ENCODE data around the gene PUS7L.
"Not testable (repeated sequence)": the region's sequence is repeated elsewhere in the genome, so short reads cannot be mapped to it uniquely, and the experiment has no call there.

Gene PUS7L

GRCh38 chr12:43758728-43759563, at the start of gene PUS7L, which contains the start of gene IRAK4:
Gene PUS7L (minus strand): TSS chr12:43758790. CDS start chr12:43755245, 3,545 bp downstream.
Gene IRAK4 (plus strand): TSS chr12:43758951. CDS start chr12:43768112, 9,161 bp downstream.
- DNase-seq (ENCODE audit: low read depth), result peak; percentile 95

- DNase-seq (ENCODE audit: low read depth), result no peak
Measured at GRCh38 chr12:43807386-43807785, 48.8 kb upstream of the PUS7L start.

- DNase-seq (ENCODE audit: low read depth), result no peak
Measured at GRCh38 chr12:43806737-43807072, 48.1 kb upstream of the PUS7L start.

- DNase-seq (ENCODE audit: low read depth), result peak; percentile 64
Measured at GRCh38 chr12:43805860-43806736, 47.5 kb upstream of the PUS7L start, which contains the start of gene TWF1. Gene TWF1 (minus strand): TSS chr12:43806317. CDS start chr12:43806245, 72 bp downstream.

- DNase-seq (ENCODE audit: low read depth), result no peak
Measured at GRCh38 chr12:43805149-43805859, 46.7 kb upstream of the PUS7L start.

- DNase-seq (ENCODE audit: low read depth), result no peak
Measured at GRCh38 chr12:43797561-43798217, 39.1 kb upstream of the PUS7L start.

GRCh38 chr12:43795716-43796280, 37.2 kb upstream of the PUS7L start:
- DNase-seq (ENCODE audit: low read depth), result no peak

- no peak for DNase-seq (ENCODE audit: low read depth)
Measured at GRCh38 chr12:43789941-43790340, 31.4 kb upstream of the PUS7L start.

GRCh38 chr12:43786899-43787693, 28.5 kb upstream of the PUS7L start:
- no peak for DNase-seq (ENCODE audit: low read depth)

GRCh38 chr12:43776498-43776897, 17.9 kb upstream of the PUS7L start:
- no peak for DNase-seq (ENCODE audit: low read depth)

- DNase-seq (ENCODE audit: low read depth), result peak; percentile 25
Measured at GRCh38 chr12:43766291-43766690, 7.7 kb upstream of the PUS7L start.

- DNase-seq (ENCODE audit: low read depth), result no peak
Measured at GRCh38 chr12:43764528-43764927, 5.9 kb upstream of the PUS7L start.

GRCh38 chr12:43763769-43764168, 5.2 kb upstream of the PUS7L start:
- no peak for DNase-seq (ENCODE audit: low read depth)

GRCh38 chr12:43762596-43762995, 4.0 kb upstream of the PUS7L start:
- DNase-seq (ENCODE audit: low read depth), result no peak

- DNase-seq (ENCODE audit: low read depth), result no peak
Measured at GRCh38 chr12:43761500-43761899, 2.9 kb upstream of the PUS7L start.

GRCh38 chr12:43760396-43760795, 1.8 kb upstream of the PUS7L start:
- no peak for DNase-seq (ENCODE audit: low read depth)

GRCh38 chr12:43758247-43758727, 303 bp downstream of the PUS7L start:
- peak; percentile 48 for DNase-seq (ENCODE audit: low read depth)

GRCh38 chr12:43754015-43754414, 4.6 kb downstream of the PUS7L start:
- no peak for DNase-seq (ENCODE audit: low read depth)

- DNase-seq (ENCODE audit: low read depth), result not testable (repeated sequence)
Measured at GRCh38 chr12:43751360-43751759, 7.2 kb downstream of the PUS7L start.

- no peak for DNase-seq (ENCODE audit: low read depth)
Measured at GRCh38 chr12:43750814-43751213, 7.8 kb downstream of the PUS7L start.
